GM19023 (cell line): ENCODE data around the gene NPFF.
"Not testable (repeated sequence)": the region's sequence is repeated elsewhere in the genome, so short reads cannot be mapped to it uniquely, and the experiment has no call there.

Experiments
- ATAC-seq: cut with Tn5 transposase; IDR thresholded peaks from one replicate; pipeline ENCODE4 v1.9.1; 2021; ENCODE audit warnings: mild to moderate bottlenecking, moderate library complexity; ENCODE audit not compliant: unreplicated experiment

The NPFF gene, protein sequence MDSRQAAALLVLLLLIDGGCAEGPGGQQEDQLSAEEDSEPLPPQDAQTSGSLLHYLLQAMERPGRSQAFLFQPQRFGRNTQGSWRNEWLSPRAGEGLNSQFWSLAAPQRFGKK

GRCh38 chr12:53506881-53507602 is at the start of gene NPFF:
NPFF (minus strand) TSS chr12:53507484; CDS start chr12:53507474, 10 bp downstream.
- no peak for ATAC-seq

DNA sequence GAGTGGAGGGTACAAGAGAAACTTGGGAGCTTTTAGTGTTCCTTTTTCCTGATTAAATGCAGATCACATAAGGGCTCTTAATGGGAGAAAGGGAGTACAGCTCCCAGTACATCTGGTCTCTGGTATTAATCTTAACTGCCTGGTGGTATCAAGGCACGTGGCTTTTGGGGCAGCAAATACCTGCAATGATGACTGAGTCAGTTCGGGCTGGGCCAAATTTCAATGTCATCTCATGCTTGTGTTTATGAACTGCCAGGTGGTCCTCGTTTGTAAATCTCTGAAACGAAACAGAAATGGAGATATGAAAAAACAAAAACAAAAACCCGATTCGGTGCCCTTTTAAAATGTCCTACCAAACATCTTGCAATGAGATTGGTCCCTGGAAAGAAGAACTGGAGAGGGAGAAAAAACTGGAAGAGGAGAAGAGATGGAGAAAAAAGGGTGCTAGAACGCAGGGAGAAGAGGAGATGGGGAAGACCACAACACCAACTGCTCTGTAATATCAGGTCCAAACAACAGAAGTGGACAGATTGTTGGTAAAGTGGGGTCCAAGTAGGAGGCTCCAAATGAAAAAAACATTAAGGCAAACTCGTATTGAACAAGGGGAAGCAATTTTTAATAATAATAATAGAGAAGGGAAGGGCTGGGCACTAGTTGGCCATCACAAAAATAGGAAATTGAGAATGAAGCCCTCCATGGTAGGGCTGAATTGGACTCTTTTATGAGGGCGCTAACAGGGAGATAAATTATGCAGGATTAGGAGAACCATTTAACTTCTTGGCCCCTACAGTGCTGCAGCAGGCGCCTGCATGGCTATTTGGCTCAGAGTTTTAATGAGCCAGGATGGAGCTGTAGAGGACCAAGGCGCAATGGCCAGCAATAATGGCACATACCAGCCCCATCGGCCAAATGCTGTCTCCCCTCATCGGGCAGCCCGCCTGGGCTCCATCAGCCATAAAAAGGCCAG is 45.4 kb upstream of the NPFF start:
- ATAC-seq, result no peak

GRCh38 chr12:53551889-53552291 is 44.6 kb upstream of the NPFF start:
- ATAC-seq, result no peak

DNA sequence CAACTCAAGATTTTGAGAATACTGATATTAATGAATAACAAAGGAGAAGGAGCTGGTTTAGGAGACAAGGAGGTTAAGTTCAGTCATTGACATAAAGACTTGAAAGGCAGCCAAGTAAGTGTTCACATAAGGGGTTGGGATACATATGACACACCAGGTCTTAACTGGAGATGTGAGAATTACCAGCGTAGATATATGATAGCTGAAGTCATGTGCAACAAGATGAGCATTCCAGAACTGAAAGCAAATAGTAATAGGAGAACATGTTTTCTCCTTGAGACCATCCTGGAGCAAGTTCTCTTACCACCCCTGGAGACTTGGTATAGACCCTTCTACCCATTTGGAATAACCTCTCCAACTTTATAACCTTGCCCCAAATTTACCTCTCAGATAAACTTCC is 43.3 kb upstream of the NPFF start:
- ATAC-seq, result no peak

GRCh38 chr12:53550131-53550530 is 42.8 kb upstream of the NPFF start:
- not testable (repeated sequence) for ATAC-seq

- not testable (repeated sequence) for ATAC-seq
These were observed 41.1 kb upstream of the NPFF start for GRCh38 chr12:53548354-53548753.

DNA sequence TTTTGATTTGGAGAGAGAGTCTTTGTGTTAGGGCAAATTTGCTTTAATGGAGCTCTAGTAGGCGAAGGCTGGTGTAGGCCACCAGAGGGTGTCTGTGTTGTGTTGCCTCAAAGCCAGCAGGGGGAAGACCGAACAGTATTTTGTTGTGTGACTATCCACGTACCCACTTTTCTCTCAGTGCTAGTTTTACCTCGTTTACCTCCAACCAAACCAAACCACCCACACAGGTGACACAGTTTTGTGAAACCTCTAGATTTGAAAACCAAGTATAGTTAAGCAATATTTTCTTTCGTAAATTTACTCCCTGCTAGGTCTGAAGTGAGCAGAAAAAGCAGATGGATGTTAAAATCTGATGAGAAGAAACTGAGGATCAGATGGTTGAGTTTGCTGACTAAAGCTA is 36.3 kb upstream of the NPFF start:
- peak; percentile 78 for ATAC-seq

DNA sequence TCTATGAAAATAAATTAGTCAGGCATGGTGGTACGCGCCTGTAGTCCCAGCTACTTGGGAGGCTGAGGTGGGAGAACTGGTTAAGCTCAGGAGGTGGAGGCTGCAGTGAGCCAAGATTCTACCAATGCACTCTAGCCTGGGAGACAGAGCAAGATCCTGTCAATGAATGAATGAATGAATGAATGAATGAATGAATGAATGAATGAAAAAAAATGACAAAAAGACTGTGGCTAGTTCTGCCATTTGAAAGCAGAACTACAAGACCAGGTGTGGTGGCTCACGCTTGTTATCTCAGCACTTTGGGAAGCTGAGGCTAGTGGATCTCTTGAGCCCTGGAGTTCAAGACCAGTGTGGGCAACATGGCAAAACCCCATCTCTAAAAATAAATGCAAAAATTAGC is 32.2 kb upstream of the NPFF start:
- ATAC-seq, result no peak

DNA sequence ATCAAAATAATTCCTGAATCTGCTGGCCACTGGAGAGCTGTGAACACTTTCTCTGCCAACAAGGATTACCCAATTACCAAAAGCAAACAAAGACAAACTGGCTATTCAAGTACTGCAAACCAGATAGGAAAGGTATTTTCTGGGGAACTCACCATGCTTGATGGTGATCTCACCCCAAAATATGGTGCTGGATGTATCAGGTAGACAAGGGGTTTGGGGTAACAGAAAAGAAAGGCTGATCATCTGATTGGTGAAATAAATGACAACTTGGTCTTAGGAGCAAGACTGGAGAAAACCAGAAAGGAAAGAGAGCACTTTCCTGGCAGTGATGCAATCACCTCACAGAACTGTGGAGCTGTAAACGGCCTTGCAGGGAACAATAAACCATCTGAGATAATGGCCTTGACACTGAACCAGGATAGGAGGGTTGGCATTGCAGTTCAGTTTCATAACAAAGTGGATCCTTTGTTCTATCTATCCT is 31.0 kb upstream of the NPFF start:
- ATAC-seq, result no peak

GRCh38 chr12:53536962-53537361 is 29.7 kb upstream of the NPFF start:
- ATAC-seq, result no peak

DNA sequence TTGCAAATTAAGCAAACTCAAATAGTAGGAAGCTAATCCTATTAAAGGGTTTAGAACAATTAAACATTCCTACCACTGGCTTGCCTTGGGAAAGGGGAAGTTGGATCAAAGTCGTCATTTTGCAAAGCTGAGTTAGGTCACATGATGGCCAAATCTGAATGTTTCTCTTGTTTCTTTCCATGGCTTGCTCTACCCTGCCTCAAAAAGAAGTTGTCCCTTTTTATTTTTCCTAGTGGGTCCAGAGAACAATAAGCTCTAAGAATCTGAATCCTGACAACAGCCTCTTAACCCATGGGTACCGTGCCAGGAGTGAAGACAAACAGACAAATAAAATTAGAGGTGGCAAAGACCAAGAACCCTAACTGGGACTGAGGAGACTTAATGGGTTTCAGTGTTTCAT is 26.2 kb upstream of the NPFF start:
- ATAC-seq, result no peak

DNA sequence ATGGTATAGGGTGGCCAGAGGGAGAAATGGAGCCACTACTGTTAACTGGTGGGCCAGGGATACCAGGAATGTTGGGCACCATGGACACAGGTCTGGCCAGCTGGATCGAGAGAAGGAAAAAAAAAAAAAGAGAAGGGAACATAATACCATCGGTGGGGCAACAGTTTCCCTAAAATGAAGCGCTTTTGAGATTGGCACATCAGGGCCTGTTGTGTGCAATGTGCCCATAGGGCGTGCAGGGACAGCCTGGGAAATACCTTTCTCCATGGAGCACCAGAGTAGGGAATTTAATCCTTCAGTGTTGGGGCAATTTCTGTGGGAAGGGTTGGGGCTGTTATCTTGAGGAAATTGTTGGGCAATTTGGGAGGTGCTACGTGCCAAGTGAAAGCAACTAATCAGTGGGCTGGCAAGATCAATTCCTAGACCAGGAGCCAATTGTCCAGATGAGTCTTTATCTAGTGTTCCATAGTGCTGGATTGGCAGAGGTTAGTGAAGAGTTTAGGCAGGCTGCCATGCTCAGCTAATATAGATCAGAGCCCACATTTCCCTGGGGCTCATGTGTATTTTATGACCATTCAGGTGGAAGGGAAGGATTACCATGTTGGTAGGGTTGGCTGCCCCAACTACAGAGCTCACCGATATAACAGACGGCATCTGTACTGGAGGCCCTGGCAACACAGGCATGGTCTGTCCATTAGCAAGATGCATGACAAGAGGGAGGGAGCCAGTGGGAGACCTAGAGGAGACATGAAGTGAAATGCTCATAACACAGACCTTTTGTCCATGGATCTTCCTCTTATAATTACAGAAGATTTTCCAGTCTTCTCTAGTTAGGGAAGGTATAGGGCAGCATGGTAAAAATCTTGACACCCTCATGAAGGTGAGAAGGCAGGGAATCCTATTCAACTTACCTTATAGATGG is 25.5 kb upstream of the NPFF start:
- ATAC-seq, result no peak

GRCh38 chr12:53532021-53532420 is 24.7 kb upstream of the NPFF start:
- no peak for ATAC-seq

- ATAC-seq, result no peak
These were observed 23.6 kb upstream of the NPFF start for GRCh38 chr12:53530920-53531319.

GRCh38 chr12:53530061-53530460 is 22.8 kb upstream of the NPFF start:
- no peak for ATAC-seq

- no peak for ATAC-seq
These were observed 17.2 kb upstream of the NPFF start for GRCh38 chr12:53524476-53524875.

- no peak for ATAC-seq
These were observed 15.8 kb upstream of the NPFF start for GRCh38 chr12:53523131-53523530.

DNA sequence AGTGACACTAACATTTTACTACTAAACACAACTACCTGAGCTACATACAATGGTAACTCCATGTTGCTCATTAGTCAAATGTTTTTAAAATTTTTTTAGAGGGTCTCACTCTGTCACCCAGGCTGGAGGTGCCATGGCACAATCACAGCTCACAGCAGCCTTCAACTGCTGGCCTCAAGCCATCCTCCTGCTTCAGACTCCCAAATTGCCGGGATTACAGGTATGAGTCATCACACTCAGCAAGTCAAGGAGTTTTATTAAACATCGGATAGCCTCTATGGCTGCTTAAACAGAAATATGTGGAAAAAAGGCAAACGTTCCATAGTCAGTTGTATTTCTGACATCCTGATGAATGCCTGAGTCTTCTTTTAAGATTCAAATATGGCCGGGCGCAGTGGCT is 11.1 kb upstream of the NPFF start:
- ATAC-seq, result no peak

DNA sequence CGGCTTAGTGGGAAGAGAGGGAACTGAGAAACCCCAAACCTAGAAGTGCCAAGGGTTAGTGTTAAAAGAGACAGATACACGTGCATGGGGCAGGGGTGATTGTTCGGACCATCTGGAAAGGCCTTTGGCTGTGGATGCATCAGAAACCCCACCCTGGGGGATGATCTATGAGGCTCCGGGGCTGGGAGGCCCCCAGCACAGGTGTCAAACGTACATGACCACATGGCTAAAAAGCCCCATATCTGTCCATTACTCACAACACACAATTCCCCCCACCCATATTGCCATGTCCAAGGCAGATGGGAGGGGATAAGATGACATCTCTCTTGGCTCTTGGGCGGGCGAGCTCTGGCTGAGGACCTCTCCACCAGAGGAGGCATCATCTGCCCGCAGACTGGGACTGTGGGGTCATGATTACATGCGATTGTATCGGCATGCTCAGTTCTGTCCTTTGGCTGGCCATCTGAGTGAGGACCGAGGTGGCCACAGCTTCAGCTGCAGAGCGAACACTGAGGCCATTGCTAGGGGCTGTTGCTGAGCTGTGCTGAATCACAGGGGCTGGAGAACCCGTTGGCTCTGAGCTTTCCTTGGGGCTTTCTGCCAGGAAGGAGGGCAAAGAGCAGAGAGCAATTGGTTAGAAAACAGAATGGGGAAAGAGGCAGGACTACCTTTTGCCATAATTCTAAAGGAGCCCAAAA is 9.6 kb upstream of the NPFF start:
- ATAC-seq, result no peak

DNA sequence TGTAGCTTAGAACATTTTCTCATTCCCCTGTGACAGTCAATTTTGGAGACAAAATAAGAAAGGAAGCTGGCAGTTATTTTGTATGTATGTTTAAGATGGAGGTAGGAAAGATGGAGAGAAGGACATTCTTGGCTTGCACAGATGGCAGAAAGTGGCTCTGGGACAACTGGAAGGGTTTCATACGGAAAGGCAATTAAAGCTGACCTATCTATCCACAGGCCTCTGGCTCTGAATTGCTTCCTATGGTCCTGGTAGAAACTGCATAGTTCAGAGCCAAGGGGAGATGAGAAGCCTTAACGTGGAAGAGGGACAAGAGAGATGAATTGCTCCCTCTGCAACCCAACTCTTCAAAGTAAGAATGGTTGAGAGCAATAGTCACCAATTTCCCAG is 8.0 kb upstream of the NPFF start:
- ATAC-seq, result no peak
